Left lung (tissue), 10 donors: ENCODE measurements around the gene ATF6. TPM values are rescaled to one million over a fixed set of nuclear protein-coding genes. Genes with fewer than 3 reads are reported as not detected.
A peak's percentile ranks its signal among the peaks of the same experiment; 100 is the strongest.

Experiments used
- ATAC-seq: fragments of 200-7000 bp; cut with Tn5 transposase; one replicate; pipeline ENCODE4 v1.9.1; 2020; ENCODE audit warnings: moderate library complexity
- DNase-seq, 4 donors: peaks; one replicate each; pipeline ENCODE4 v3.0.0-alpha.2; 2013 to 2020
- H3K27ac ChIP-seq, 2 donors: fragments of 200-600 bp; sonication (generic) in 1 of 2; one replicate each; pipeline versions ENCODE4 v1.5.0 to v1.8.0; 2020 to 2021
- H3K27me3 ChIP-seq, 2 donors: fragments of 200-600 bp; sonication (generic) in 1 of 2; one replicate each; pipeline versions ENCODE4 v1.5.0 to v1.8.0; 2020 to 2021
- H3K36me3 ChIP-seq, 2 donors: fragments of 200-600 bp; sonication (generic) in 1 of 2; one replicate each; pipeline versions ENCODE4 v1.5.0 to v1.8.0; 2020 to 2021
- H3K4me1 ChIP-seq, 2 donors: fragments of 200-600 bp; one replicate each; pipeline ENCODE4 v1.8.0; 2021
- H3K4me3 ChIP-seq, 2 donors: fragments of 200-600 bp; sonication (generic) in 1 of 2; one replicate each; pipeline versions ENCODE4 v1.5.0 to v1.8.0; 2020 to 2021; ENCODE audit warnings: mild to moderate bottlenecking in 1 of 2
- H3K9me3 ChIP-seq, 2 donors: fragments of 200-600 bp; sonication (generic) in 1 of 2; one replicate each; pipeline versions ENCODE4 v1.5.0 to v1.8.0; 2020 to 2021
- CTCF ChIP-seq, 2 donors: fragments of 200-600 bp; sonication (generic) in 1 of 2; IDR thresholded peaks; one replicate each; pipeline versions ENCODE4 v1.5.0 to v1.8.0; 2021; ENCODE audit warnings: antibody characterized with exemption in 2 of 2
- intact Hi-C, 2 donors: fragments of 100-400 bp; cut with DNase I; formaldehyde crosslinking; loops; one replicate each; pipeline versions ENCODE4 v1.11.2 to v1.14.2; 2022
- polyA plus RNA-seq, 6 donors: library from polyadenylated mRNA; unstranded; fragments of 120-200 nt; gene quantifications; one replicate each; pipeline ENCODE4 v1.2.1, GENCODE V29; 2013; ENCODE audit not compliant: insufficient read length in 6 of 6
- total RNA-seq, 2 donors: library from RNA; stranded (reverse); fragmentation: NEBNext Ultra II Directional; extraction: Animal tissue kit (Norgen Biotek cat#: 25700); gene quantifications; one replicate each; pipeline ENCODE4 v1.2.1, GENCODE V29; 2021
- donor health status: DM: no; HTN: yes; CAD: no.
- donor health status: DM: no; HTN: no; CAD: no.

The ATF6 gene
- total and polyA plus RNA-seq, 8 donors = 26.3 to 32.6 (median 29.5) TPM

GRCh38 chr1:162010175-162010506 is 244.0 kb downstream of the ATF6 start:
- H3K27ac ChIP-seq = no peak overlapping the region
- no peak overlapping the region for H3K4me3 ChIP-seq
- no peak for TF ChIP-seq CTCF (IDR thresholded peaks at IDR 0.05)
- intact Hi-C loops = no loop called here
- H3K36me3 ChIP-seq = no peaks in the 10 kb centered on the region
- DNase-seq = no peak
- no peaks in the 10 kb centered on the region for H3K4me1 ChIP-seq
- H3K27me3 ChIP-seq = no peaks in the 10 kb centered on the region
- peaks cover 0 to 4% of the 10 kb centered on the region in 2 donors for H3K9me3 ChIP-seq
- ATAC-seq = no peak

- Histone ChIP-seq H3K4me3 (no peak overlapping the region), H3K27ac (no peak overlapping the region), H3K27me3 (no peaks in the 10 kb centered on the region), H3K4me1 (peaks cover 0 to 7% of the 10 kb centered on the region in 2 donors), H3K36me3 (no peaks in the 10 kb centered on the region), H3K9me3 (peaks cover 0 to 4% of the 10 kb centered on the region in 2 donors)
- DNase-seq = peak in 2 of 4 donors; percentile 79 to 93
- ATAC-seq = peak; percentile 53
- no peak for TF ChIP-seq CTCF (IDR thresholded peaks at IDR 0.05)
- intact Hi-C loops = no loop called here
Observed at GRCh38 chr1:162011337-162012012, 245.4 kb downstream of the ATF6 start.

GRCh38 chr1:162013289-162013688 is 247.2 kb downstream of the ATF6 start:
- Histone ChIP-seq H3K4me1 (peaks cover 0 to 9% of the 10 kb centered on the region in 2 donors), H3K9me3 (peaks cover 0 to 4% of the 10 kb centered on the region in 2 donors), H3K4me3 (no peak overlapping the region), H3K27me3 (no peaks in the 10 kb centered on the region), H3K36me3 (peaks cover 0 to under 1% of the 10 kb centered on the region in 2 donors), H3K27ac (no peak overlapping the region)
- ATAC-seq (no peak), DNase-seq (no peak)
- intact Hi-C loops = no loop called here
- TF ChIP-seq CTCF (IDR thresholded peaks at IDR 0.05) = no peak

Other genes with a start within 250 kb of the ATF6 start
- 10 to 100 TPM in 1 of 2 donors, 1 to 10 TPM in 1; 7.1 to 18.7 TPM for gene HSPA6, start 241.8 kb upstream of the ATF6 start, total RNA-seq
- gene HSPA6, start 241.8 kb upstream of the ATF6 start, polyA plus RNA-seq = 1 to 10 TPM in 5 of 6 donors, under 1 TPM in 1; 0.60 to 1.4 (median 1.2) TPM
- gene FCGR3A, start 216.5 kb upstream of the ATF6 start, total RNA-seq = 100 to 1,000 TPM in 1 of 2 donors, 10 to 100 TPM in 1; 56.3 to 237 TPM
- 1 to 10 TPM; 1.8 to 5.5 (median 3.0) TPM for gene FCGR3A, start 216.5 kb upstream of the ATF6 start, polyA plus RNA-seq
- 10 to 100 TPM in 1 of 2 donors, 1 to 10 TPM in 1; 7.8 to 74.8 TPM for gene FCGR3B, start 135.1 kb upstream of the ATF6 start, total RNA-seq
- 1 to 10 TPM in 1 of 6 donors, under 1 TPM in 5; 0.20 to 1.0 (median 0.47) TPM for gene FCGR3B, start 135.1 kb upstream of the ATF6 start, polyA plus RNA-seq
- gene FCGR2B, start 103.2 kb upstream of the ATF6 start, total RNA-seq = 10 to 100 TPM in 1 of 2 donors, 1 to 10 TPM in 1; 8.8 to 24.1 TPM
- gene FCGR2B, start 103.2 kb upstream of the ATF6 start, polyA plus RNA-seq = 1 to 10 TPM in 1 of 6 donors, under 1 TPM in 5; 0.43 to 1.1 (median 0.62) TPM
- gene FCRLA, start 59.1 kb upstream of the ATF6 start, total RNA-seq = under 1 TPM in 1 of 2 donors, not detected in 1; 0.34 TPM
- gene FCRLA, start 59.1 kb upstream of the ATF6 start, polyA plus RNA-seq = under 1 TPM; 0.08 to 0.44 (median 0.30) TPM
- gene FCRLB, start 44.8 kb upstream of the ATF6 start, total RNA-seq = 1 to 10 TPM in 1 of 2 donors, under 1 TPM in 1; 0.70 to 1.1 TPM
- under 1 TPM; 0.25 to 0.59 (median 0.42) TPM for gene FCRLB, start 44.8 kb upstream of the ATF6 start, polyA plus RNA-seq
- gene DUSP12, start 16.5 kb upstream of the ATF6 start, total RNA-seq = 10 to 100 TPM; 13.6 to 18.9 TPM
- gene DUSP12, start 16.5 kb upstream of the ATF6 start, polyA plus RNA-seq = 10 to 100 TPM; 40.3 to 53.0 (median 42.3) TPM